T1000 (cell line): ENCODE results near the gene ANXA6.

ENCODE experiments used
- DNase-seq: peaks from one replicate; lab custom pipeline; 2025; ENCODE audit warnings: mixed read lengths; lab: John Stamatoyannopoulos, UW

The ANXA6 gene

GRCh38 chr5:151153300-151153699 is 4.3 kb downstream of the ANXA6 start:
- DNase-seq = no peak

GRCh38 chr5:151151793-151152192 is 5.8 kb downstream of the ANXA6 start:
- DNase-seq = no peak

GRCh38 chr5:151151263-151151660 is 6.3 kb downstream of the ANXA6 start:
- no peak for DNase-seq

- DNase-seq = no peak
These were observed 6.9 kb downstream of the ANXA6 start for GRCh38 chr5:151150471-151151262.

- DNase-seq = no peak
These were observed 9.0 kb downstream of the ANXA6 start for GRCh38 chr5:151148583-151148982.

- DNase-seq = no peak
These were observed 10.5 kb downstream of the ANXA6 start for GRCh38 chr5:151147033-151147432.

- no peak for DNase-seq
These were observed 11.5 kb downstream of the ANXA6 start for GRCh38 chr5:151146061-151146460.

GRCh38 chr5:151144922-151145321 is 12.7 kb downstream of the ANXA6 start:
- DNase-seq = no peak

- no peak for DNase-seq
These were observed 13.3 kb downstream of the ANXA6 start for GRCh38 chr5:151144275-151144674.

- DNase-seq = no peak
These were observed 13.9 kb downstream of the ANXA6 start for GRCh38 chr5:151143645-151144044.

GRCh38 chr5:151142933-151143332 is 14.6 kb downstream of the ANXA6 start:
- no peak for DNase-seq

GRCh38 chr5:151141535-151141934 is 16.0 kb downstream of the ANXA6 start:
- DNase-seq = no peak

- DNase-seq = no peak
These were observed 16.7 kb downstream of the ANXA6 start for GRCh38 chr5:151140686-151141459.

GRCh38 chr5:151139646-151140045 is 17.9 kb downstream of the ANXA6 start:
- DNase-seq = no peak

GRCh38 chr5:151139015-151139414 is 18.6 kb downstream of the ANXA6 start:
- no peak for DNase-seq

GRCh38 chr5:151138114-151138513 is 19.5 kb downstream of the ANXA6 start:
- no peak for DNase-seq

- no peak for DNase-seq
These were observed 20.3 kb downstream of the ANXA6 start for GRCh38 chr5:151137067-151137825.

- DNase-seq = no peak
These were observed 23.4 kb downstream of the ANXA6 start for GRCh38 chr5:151134228-151134627.

- DNase-seq = no peak
These were observed 24.6 kb downstream of the ANXA6 start for GRCh38 chr5:151132963-151133362.

- DNase-seq = no peak
These were observed 26.4 kb downstream of the ANXA6 start for GRCh38 chr5:151130922-151131891.

GRCh38 chr5:151130235-151130921 is 27.2 kb downstream of the ANXA6 start:
- no peak for DNase-seq
